ENCODE results near the gene SLC35E2B.
"Not testable (repeated sequence)": the region's sequence is repeated elsewhere in the genome, so short reads cannot be mapped to it uniquely, and the experiment has no call there.

The SLC35E2B gene

GRCh38 chr1:1721201-1721600 is 28.6 kb upstream of the SLC35E2B start:
- FAIRE-seq (no peak), DNase-seq (ENCODE audit: insufficient read length, low spot score) (no peak)
- TF ChIP-seq POLR2A (IDR thresholded peaks at IDR 0.05; ENCODE audit: low read depth, low read length), result no peak

GRCh38 chr1:1715109-1715883 is 22.7 kb upstream of the SLC35E2B start:
- not testable (repeated sequence) for DNase-seq (ENCODE audit: insufficient read length, low spot score); FAIRE-seq

DNA sequence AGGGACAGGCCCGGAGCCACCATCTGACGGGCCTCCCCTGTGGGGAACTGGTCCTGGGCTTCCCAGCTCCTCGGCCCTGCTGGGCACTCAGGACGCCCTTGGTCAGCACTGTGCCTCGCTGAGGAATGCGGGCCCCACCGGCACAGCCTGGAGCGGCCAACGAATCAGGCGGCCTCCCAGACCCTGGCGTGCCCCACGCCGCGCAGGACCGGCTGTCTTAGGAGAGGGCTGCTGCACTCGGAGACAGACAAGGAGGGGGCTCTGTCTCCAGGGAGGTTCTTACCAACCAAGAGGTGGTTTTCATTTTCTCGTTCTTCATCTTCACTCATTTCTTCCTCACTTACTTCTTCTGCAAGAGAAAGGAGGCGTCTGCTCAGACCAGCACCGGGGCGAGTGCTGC is 15.3 kb upstream of the SLC35E2B start:
- not testable (repeated sequence) for DNase-seq (ENCODE audit: insufficient read length, low spot score); FAIRE-seq

GRCh38 chr1:1707241-1707640 is 14.6 kb upstream of the SLC35E2B start:
- not testable (repeated sequence) for FAIRE-seq; DNase-seq (ENCODE audit: insufficient read length, low spot score)

GRCh38 chr1:1705623-1706022 is 13.0 kb upstream of the SLC35E2B start:
- FAIRE-seq; DNase-seq (ENCODE audit: insufficient read length, low spot score): not testable (repeated sequence)

- FAIRE-seq; DNase-seq (ENCODE audit: insufficient read length, low spot score): not testable (repeated sequence)
Observed at GRCh38 chr1:1704284-1704957, 11.8 kb upstream of the SLC35E2B start.

DNA sequence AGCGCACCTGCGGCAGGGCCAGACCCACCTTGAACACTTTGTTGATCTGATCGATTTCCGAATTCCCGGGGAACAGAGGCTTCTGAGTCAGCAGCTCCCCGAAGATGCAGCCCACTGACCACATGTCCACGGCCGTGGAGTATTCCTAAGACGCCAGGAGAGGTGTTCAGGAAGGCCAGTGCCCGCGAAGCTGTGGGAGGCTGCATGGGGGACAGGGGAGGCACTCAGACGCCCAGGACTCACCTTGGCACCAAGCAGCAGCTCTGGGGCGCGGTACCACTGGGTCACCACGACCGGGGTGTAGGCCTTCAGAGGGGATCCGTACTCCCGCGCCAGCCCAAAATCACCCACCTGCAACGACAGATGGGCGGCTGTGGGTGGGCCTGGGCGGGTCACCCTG is 11.2 kb upstream of the SLC35E2B start:
- FAIRE-seq (no peak), DNase-seq (ENCODE audit: insufficient read length, low spot score) (no peak)
- TF ChIP-seq POLR2A (IDR thresholded peaks at IDR 0.05; ENCODE audit: low read depth, low read length), result no peak

- not testable (repeated sequence) for DNase-seq (ENCODE audit: insufficient read length, low spot score); FAIRE-seq
Observed at GRCh38 chr1:1702506-1702905, 9.9 kb upstream of the SLC35E2B start.

- FAIRE-seq, result not testable (repeated sequence)
Observed at GRCh38 chr1:1700557-1700956, 8.0 kb upstream of the SLC35E2B start.

GRCh38 chr1:1700067-1700466 is 7.5 kb upstream of the SLC35E2B start:
- not testable (repeated sequence) for FAIRE-seq; DNase-seq (ENCODE audit: insufficient read length, low spot score)

More at GRCh38 chr1:1700557-1700956, 8.0 kb upstream of the SLC35E2B start:
- not testable (repeated sequence) for DNase-seq (ENCODE audit: insufficient read length, low spot score)

- not testable (repeated sequence) for DNase-seq (ENCODE audit: insufficient read length, low spot score); FAIRE-seq
Observed at GRCh38 chr1:1699061-1699460, 6.5 kb upstream of the SLC35E2B start.

- not testable (repeated sequence) for DNase-seq (ENCODE audit: insufficient read length, low spot score); FAIRE-seq
Observed at GRCh38 chr1:1697358-1698183, 5.0 kb upstream of the SLC35E2B start.

DNA sequence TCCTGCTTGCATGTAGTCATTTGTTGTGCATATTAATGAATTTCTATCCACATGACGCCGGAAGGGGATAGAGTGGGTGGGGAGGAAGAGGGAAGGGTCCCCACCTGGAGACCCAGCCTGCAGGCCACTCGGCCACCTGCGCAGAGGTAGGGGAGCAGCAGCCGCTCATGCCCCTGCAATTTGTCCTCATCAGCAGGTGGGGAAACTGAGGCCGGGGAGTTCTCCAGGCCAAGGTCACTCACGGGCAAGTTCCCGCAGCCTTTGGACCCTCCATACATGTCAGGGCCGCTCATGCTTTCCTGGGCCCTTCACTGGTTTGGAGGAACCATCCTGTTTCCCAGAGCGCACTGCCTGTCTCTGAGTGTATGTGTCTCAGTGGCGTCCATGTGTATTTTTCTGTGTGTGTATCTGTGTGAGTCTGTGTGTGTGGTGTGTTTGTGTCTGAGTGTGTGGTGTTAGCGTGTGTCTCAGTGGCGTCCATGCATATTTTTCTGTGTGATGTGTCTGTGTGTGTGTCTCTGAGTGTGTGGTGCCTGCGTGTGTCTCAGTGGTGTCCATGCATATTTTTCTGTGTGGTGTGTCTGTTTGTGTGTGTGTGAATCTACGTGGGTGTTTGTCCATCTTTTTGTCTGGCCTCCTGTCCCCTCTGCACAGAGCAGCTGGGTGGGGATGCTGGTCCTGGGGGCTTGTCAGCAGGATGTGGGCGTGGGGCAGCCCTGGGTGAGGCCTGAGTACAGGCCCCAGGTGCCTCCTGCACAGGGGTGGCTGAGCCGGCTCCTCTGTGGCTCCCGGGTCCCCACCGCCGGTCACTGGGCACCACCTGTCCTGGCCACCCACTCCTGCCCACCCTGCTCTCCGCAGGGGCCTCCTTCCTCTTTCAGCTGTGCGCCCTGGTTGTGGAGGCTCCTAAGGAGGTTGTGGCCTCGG is 4.1 kb upstream of the SLC35E2B start:
- DNase-seq (ENCODE audit: insufficient read length, low spot score); FAIRE-seq: not testable (repeated sequence)

DNA sequence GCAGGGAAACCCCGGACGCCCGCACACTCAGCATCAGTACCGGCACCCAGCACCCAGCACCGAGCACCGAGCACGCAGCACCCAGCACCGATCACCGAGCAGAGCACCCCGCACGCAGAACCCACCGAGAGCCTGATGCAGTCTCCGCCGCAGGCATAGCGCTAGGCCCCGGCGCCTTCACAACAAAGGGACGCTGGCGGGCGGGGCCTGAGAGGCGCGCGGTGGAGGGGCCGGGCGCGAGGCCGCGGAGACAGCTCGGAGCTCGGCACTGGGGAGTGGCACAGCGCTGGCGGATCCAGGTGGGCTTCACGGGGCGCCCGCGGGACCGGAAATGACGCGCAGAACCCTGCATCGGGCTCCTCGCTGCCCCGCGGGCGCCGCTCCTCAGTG is 276 bp downstream of the SLC35E2B start:
- not testable (repeated sequence) for FAIRE-seq; DNase-seq (ENCODE audit: insufficient read length, low spot score)

GRCh38 chr1:1691443-1691842 is 1.2 kb downstream of the SLC35E2B start:
- not testable (repeated sequence) for DNase-seq (ENCODE audit: insufficient read length, low spot score); FAIRE-seq

DNA sequence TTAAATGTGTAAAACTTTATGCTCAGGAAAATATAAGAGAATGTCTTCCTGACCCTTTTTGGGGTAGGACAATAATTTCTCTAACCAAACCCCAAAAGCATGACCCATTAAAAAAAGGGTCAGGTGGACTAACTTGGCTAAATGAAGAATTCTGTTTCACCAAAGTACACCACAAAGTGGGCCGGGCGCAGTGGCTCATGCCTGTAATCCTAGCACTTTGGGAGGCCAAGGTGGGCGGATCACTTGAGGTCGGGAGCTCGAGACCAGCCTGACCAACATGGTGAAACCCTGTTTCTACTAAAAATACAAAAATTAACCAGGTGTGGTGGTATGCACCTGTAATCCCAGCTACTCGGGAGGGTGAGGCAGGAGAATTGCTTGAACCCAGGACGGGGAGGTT is 3.1 kb downstream of the SLC35E2B start:
- not testable (repeated sequence) for FAIRE-seq; DNase-seq (ENCODE audit: insufficient read length, low spot score)

Measured in H54 (cell line).